ENCODE data around the gene SSX2IP. TPM values are rescaled to one million over a fixed set of nuclear protein-coding genes. Genes with fewer than 3 reads are reported as not detected.

Gene SSX2IP, protein sequence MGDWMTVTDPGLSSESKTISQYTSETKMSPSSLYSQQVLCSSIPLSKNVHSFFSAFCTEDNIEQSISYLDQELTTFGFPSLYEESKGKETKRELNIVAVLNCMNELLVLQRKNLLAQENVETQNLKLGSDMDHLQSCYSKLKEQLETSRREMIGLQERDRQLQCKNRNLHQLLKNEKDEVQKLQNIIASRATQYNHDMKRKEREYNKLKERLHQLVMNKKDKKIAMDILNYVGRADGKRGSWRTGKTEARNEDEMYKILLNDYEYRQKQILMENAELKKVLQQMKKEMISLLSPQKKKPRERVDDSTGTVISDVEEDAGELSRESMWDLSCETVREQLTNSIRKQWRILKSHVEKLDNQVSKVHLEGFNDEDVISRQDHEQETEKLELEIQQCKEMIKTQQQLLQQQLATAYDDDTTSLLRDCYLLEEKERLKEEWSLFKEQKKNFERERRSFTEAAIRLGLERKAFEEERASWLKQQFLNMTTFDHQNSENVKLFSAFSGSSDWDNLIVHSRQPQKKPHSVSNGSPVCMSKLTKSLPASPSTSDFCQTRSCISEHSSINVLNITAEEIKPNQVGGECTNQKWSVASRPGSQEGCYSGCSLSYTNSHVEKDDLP
- 13.4 and 13.5 TPM in 2 replicates for total RNA-seq

DNA sequence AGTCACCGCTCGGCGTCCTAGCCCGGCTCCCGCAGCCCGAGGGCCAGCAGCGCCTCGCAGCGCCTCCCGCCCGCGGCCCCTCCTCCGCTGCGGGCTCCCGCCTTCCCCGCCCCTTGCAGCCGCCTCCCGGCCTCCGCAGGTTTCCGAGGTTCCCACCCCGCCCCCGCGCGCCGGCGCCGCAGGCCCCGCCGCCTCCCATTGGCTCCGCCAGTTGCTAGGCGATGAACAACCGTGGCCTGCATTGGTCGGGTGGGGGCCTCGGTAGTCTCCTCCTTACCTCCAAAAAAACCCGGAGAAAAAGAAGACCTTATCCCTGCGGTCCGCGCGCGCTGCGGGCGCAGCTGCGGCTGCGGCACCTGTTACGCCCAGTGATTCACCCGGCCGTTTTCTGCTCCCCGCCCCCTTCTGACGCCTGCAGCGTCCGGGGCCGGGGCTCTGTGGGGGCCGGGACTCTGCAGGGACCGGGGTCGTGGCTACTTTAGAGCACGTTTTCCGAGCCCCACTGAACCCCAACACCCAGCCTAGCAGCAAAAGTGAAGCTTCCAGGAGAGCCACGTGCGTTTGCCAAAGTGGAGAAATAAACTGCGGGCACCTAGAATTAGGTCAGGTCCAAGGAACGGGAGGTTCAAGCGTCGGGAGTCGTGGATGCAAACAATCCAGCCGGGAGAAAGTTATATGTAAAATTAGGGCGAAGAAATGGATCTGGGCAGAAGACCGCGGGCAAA lies at the start of gene SSX2IP:
SSX2IP (minus strand) TSS at position 65 of the 725 bp plus-strand sequence. CDS start 19,242 bp downstream, outside the sequence.
- peak within 1 kb of the TSS; percentile 78 for H3K4me3 ChIP-seq (ENCODE audit: low read depth, low read length)
- TF ChIP-seq, protein P1, sequence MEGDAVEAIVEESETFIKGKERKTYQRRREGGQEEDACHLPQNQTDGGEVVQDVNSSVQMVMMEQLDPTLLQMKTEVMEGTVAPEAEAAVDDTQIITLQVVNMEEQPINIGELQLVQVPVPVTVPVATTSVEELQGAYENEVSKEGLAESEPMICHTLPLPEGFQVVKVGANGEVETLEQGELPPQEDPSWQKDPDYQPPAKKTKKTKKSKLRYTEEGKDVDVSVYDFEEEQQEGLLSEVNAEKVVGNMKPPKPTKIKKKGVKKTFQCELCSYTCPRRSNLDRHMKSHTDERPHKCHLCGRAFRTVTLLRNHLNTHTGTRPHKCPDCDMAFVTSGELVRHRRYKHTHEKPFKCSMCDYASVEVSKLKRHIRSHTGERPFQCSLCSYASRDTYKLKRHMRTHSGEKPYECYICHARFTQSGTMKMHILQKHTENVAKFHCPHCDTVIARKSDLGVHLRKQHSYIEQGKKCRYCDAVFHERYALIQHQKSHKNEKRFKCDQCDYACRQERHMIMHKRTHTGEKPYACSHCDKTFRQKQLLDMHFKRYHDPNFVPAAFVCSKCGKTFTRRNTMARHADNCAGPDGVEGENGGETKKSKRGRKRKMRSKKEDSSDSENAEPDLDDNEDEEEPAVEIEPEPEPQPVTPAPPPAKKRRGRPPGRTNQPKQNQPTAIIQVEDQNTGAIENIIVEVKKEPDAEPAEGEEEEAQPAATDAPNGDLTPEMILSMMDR (IDR thresholded peaks at IDR 0.05; ENCODE audit: insufficient read depth, low read depth, low read length) = no peak
- DNase-seq (ENCODE audit: low read depth) = peak; percentile 98

DNA sequence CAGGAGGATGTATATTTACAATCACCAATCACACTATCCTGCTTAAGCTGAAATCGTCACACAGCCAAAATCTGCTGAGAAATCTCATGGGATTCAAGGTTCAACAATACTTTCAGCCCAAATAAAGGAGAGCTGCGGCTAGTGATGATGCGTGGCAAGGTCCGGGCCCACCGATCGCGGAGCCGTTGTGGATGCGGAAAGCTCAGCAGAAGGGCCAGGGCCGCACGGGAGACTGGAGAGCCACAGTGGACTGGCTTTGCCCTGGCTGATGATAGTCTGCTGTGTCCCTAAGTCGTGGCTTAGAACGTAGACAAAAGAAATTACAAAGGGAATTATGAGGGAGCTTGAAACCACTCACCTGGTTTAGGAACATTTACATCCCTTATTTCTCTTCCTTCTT lies 48.0 kb upstream of the SSX2IP start:
- H3K4me3 ChIP-seq (ENCODE audit: low read depth, low read length) = no peak overlapping the region
- DNase-seq (ENCODE audit: low read depth) = no peak
- TF ChIP-seq, protein P1 (IDR thresholded peaks at IDR 0.05; ENCODE audit: insufficient read depth, low read depth, low read length) = no peak

DNA sequence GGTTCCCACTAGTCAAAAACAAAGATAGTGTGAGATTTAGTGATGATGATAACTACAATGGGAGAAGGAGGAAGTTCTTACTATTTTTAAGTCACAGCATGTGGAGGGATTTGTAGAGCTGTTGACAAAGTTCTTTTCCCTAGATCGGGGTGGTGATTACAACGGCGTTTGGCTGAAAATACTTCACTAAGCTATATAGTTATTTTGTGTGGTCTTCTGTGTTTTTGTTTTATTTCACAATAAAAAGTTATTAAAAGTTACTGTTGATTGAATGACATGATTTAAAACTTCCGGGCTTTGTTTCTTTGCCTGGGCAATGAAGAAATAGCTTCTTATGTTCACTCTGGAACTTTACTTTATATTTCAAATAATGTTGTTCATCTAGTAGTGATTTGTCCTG lies 47.3 kb upstream of the SSX2IP start:
- no peak overlapping the region for H3K4me3 ChIP-seq (ENCODE audit: low read depth, low read length)
- DNase-seq (ENCODE audit: low read depth) = peak; percentile 25
- TF ChIP-seq, protein P1 (IDR thresholded peaks at IDR 0.05; ENCODE audit: insufficient read depth, low read depth, low read length) = no peak

DNA sequence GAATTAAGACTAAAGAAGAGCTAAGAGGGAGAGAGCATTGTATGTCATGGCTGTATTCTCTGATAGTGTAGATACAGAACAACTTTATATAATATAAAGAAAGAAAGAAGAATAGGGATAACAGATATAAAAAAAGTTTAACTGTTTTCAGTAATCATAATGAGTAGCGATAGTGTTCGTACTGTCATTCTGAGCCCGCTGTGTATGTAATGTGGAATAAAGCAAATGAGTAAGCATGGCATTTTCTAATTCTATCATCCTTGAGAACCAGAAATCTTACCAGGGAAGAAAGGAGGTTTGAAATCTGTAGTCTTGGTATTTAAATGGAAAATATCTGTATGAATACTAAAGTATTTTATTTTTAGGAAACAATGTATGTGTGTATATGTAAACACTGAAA lies 46.7 kb upstream of the SSX2IP start:
- TF ChIP-seq, protein P1 (IDR thresholded peaks at IDR 0.05; ENCODE audit: insufficient read depth, low read depth, low read length) = no peak
- no peak for DNase-seq (ENCODE audit: low read depth)
- H3K4me3 ChIP-seq (ENCODE audit: low read depth, low read length) = no peak overlapping the region

DNA sequence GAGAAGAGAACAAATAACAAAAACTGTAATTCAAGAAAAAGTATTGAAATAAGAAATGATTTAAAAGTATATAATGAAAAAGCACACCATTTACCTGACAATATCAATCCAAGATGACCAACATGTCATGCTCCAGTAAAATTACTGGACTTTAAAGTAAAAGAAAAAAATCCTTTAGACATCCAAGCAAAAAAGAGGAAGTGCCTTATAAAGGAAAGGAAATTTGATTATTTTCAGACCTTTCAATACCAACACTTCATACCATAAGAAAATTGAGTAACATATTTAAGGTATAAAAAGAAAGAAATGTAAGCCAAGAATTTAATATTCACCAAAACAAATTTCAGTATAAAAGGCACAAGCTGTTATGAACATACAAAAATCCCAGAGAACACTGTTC lies 46.2 kb upstream of the SSX2IP start:
- H3K4me3 ChIP-seq (ENCODE audit: low read depth, low read length) = no peak overlapping the region
- TF ChIP-seq, protein P1 (IDR thresholded peaks at IDR 0.05; ENCODE audit: insufficient read depth, low read depth, low read length) = no peak
- DNase-seq (ENCODE audit: low read depth) = no peak

DNA sequence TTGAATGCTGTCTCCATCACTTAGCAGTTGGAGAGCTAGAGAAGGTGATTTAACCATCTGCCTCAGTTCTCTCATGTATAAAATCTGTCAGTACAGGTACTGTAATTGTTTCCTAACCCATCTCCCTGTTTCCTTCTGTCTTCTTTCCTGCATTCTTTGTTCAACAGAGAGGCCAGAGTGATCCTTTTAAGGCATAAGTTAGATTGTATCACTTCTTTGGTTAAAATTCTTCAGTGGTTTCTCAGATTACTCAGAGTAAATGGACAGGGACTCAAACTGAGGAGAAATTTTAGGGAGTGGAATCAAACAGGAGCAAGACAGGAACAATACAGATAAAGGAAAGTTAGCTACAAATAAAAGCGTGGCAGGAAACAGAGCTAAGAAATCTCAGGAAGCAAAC lies 45.2 kb upstream of the SSX2IP start:
- TF ChIP-seq, protein P1 (IDR thresholded peaks at IDR 0.05; ENCODE audit: insufficient read depth, low read depth, low read length) = no peak
- no peak overlapping the region for H3K4me3 ChIP-seq (ENCODE audit: low read depth, low read length)
- no peak for DNase-seq (ENCODE audit: low read depth)
